Measurements from ENCODE around the gene OSBPL2.

The OSBPL2 gene

GRCh38 chr20:62237801-62238568, at the start of gene OSBPL2:
Gene OSBPL2 (plus strand): TSS chr20:62238521. CDS start chr20:62256185, 17,664 bp downstream.
- peak; percentile 87 to 100 (median 98) for DNase-seq

- DNase-seq = no peak
These were observed 47.5 kb upstream of the OSBPL2 start for GRCh38 chr20:62190639-62191411.

GRCh38 chr20:62191781-62192559, 46.4 kb upstream of the OSBPL2 start:
- no peak for DNase-seq

GRCh38 chr20:62192635-62193034, 45.7 kb upstream of the OSBPL2 start:
- no peak for DNase-seq

GRCh38 chr20:62193079-62194025, 45.0 kb upstream of the OSBPL2 start:
- DNase-seq = no peak

GRCh38 chr20:62195075-62195405, 43.3 kb upstream of the OSBPL2 start:
- DNase-seq = no peak

GRCh38 chr20:62195736-62196135, 42.6 kb upstream of the OSBPL2 start:
- DNase-seq = no peak

GRCh38 chr20:62196286-62196685, 42.0 kb upstream of the OSBPL2 start:
- no peak for DNase-seq

- no peak for DNase-seq
These were observed 41.0 kb upstream of the OSBPL2 start for GRCh38 chr20:62197311-62197710.

GRCh38 chr20:62197801-62198200, 40.5 kb upstream of the OSBPL2 start:
- DNase-seq = no peak

GRCh38 chr20:62198496-62198895, 39.8 kb upstream of the OSBPL2 start:
- no peak for DNase-seq

- DNase-seq = no peak
These were observed 39.4 kb upstream of the OSBPL2 start for GRCh38 chr20:62198931-62199330.

- DNase-seq = no peak
These were observed 37.7 kb upstream of the OSBPL2 start for GRCh38 chr20:62200491-62201172.

- no peak for DNase-seq
These were observed 36.9 kb upstream of the OSBPL2 start for GRCh38 chr20:62201173-62202082.

GRCh38 chr20:62202083-62202395, 36.3 kb upstream of the OSBPL2 start:
- DNase-seq = no peak

- no peak for DNase-seq
These were observed 35.5 kb upstream of the OSBPL2 start for GRCh38 chr20:62202676-62203377.

GRCh38 chr20:62203378-62204030, 34.8 kb upstream of the OSBPL2 start:
- no peak for DNase-seq

All from nucleus accumbens (tissue), 56 donors.